Fibroblast of the aortic adventitia (primary cell): ENCODE results near the gene EP300. TPM values are rescaled to one million over a fixed set of nuclear protein-coding genes. Genes with fewer than 3 reads are reported as not detected.
A peak's percentile ranks its signal among the peaks of the same experiment; 100 is the strongest.

Experiments used
- DNase-seq: peaks from one replicate; pipeline ENCODE4 v3.0.0-alpha.2; 2010; ENCODE audit warnings: low read depth
- H3K4me3 ChIP-seq: 2 replicates; pipeline ENCODE4 v1.5.1; 2011; ENCODE audit warnings: low read depth, mild to moderate bottlenecking, control low read depth, low read length, moderate library complexity
- CTCF ChIP-seq: IDR thresholded peaks from 2 replicates; pipeline ENCODE4 v1.5.1; 2011; ENCODE audit warnings: mild to moderate bottlenecking, low read length, control low read depth, inconsistent platforms; ENCODE audit not compliant: insufficient read depth
- total RNA-seq: library from RNA; depleted of rRNA; stranded (reverse); fragments of >200 nt; gene quantifications from 2 replicates; pipeline ENCODE4 v1.2.3, GENCODE V29; 2012; ENCODE audit warnings: low replicate concordance

Gene EP300
- total RNA-seq, 1 donor, result 49.0 TPM

- no peak for DNase-seq
- TF ChIP-seq CTCF, result no peak
- no peak overlapping the region for H3K4me3 ChIP-seq
Measured at GRCh38 chr22:41193829-41194228, 101.4 kb downstream of the EP300 start.

- DNase-seq, result peak; percentile 32
- peak overlapping the region; percentile 83 for H3K4me3 ChIP-seq
- peak; percentile 25 for TF ChIP-seq CTCF
Measured at GRCh38 chr22:41197038-41197972, 104.9 kb downstream of the EP300 start.

GRCh38 chr22:41198027-41198580 is 105.7 kb downstream of the EP300 start:
- no peak for DNase-seq

GRCh38 chr22:41201141-41201540 is 108.7 kb downstream of the EP300 start:
- TF ChIP-seq CTCF, result no peak
- no peak overlapping the region for H3K4me3 ChIP-seq
- no peak for DNase-seq

More at GRCh38 chr22:41198027-41198580, 105.7 kb downstream of the EP300 start:
- TF ChIP-seq CTCF, result no peak
- H3K4me3 ChIP-seq, result peak overlapping the region; percentile 83

GRCh38 chr22:41203118-41203517 is 110.7 kb downstream of the EP300 start:
- H3K4me3 ChIP-seq, result no peak overlapping the region
- no peak for TF ChIP-seq CTCF
- DNase-seq, result no peak

- TF ChIP-seq CTCF, result no peak
- no peak for DNase-seq
- H3K4me3 ChIP-seq, result no peak overlapping the region
Measured at GRCh38 chr22:41204066-41204465, 111.7 kb downstream of the EP300 start.
